Ishikawa (cell line): Measurements from ENCODE around the gene HOXB6.

Source experiments
- CEBPB ChIP-seq: IDR thresholded peaks from 2 replicates; pipeline ENCODE4 v1.6.1; 2012
- MAX ChIP-seq: IDR thresholded peaks from 2 replicates; pipeline ENCODE4 v1.6.1; 2012
- NFIC ChIP-seq: IDR thresholded peaks from 2 replicates; pipeline ENCODE4 v1.6.1; 2012

- no peak for TF ChIP-seq MAX
- TF ChIP-seq CEBPB: no peak
- TF ChIP-seq NFIC: no peak
These were observed 13.6 kb upstream of the HOXB6 start for GRCh38 chr17:48618256-48618896.
